ENCODE results near the gene KRTAP4-1. TPM values are rescaled to one million over a fixed set of nuclear protein-coding genes. Genes with fewer than 3 reads are reported as not detected.
"Not testable (repeated sequence)": the region's sequence is repeated elsewhere in the genome, so short reads cannot be mapped to it uniquely, and the experiment has no call there.

The KRTAP4-1 gene
- not detected in 2 replicates for total RNA-seq (2021)
- Bru-seq, nascent RNA: not detected
- not detected for BruChase-seq, experiment 1, labeled RNA remaining after a 2-hour chase
- BruChase-seq, experiment 2, labeled RNA remaining after a 6-hour chase: not detected
- long read RNA-seq: 0 reads

DNA sequence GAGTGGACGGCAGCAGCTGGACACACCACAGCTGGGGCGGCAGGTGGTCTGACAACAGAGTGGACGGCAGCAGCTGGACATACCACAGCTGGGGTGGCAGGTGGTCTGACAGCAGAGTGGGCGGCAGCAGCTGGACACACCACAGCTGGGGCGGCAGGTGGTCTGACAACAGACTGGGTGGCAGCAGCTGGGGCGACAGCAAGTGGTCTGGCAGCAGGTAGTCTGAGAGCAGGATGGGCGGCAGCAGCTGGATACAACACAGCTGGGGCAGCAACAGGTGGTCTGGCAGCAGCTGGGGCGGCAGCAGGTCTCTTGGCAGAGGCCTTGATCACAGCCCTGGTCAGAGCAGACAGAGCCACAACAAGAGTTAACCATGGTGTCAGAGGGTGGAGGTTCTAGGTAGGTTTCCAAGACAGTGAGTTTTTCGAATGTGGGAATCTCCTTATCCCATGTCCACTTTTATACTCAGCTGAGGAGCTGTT, at the start of gene KRTAP4-1:
Gene KRTAP4-1, minus strand, starts transcription at position 432 of the 482 bp plus-strand sequence. Its CDS starts 57 bp downstream, at position 375.
- H3K27ac ChIP-seq: no peak within 1 kb of the TSS
- no peak for DNase-seq
- no peaks in the 10 kb centered on the region for H3K9me3 ChIP-seq (ENCODE audit: insufficient read depth, low read depth)
- no peak within 1 kb of the TSS for H3K4me2 ChIP-seq
- H3K79me2 ChIP-seq (ENCODE audit: low read depth): no peaks in the 10 kb centered on the region
- no peak within 1 kb of the TSS for H2AFZ ChIP-seq
- H4K20me1 ChIP-seq (ENCODE audit: insufficient read depth): no peaks in the 10 kb centered on the region
- no TSS peak for BruUV-seq (replicated peaks)
- no peaks in the 10 kb centered on the region for H3K36me3 ChIP-seq (ENCODE audit: low read depth)
- H3K9me2 ChIP-seq (ENCODE audit: insufficient read depth): no peaks in the 10 kb centered on the region
- TF ChIP-seq EZH2 (IDR thresholded peaks at IDR 0.05; ENCODE audit: low read depth): no peak
- TF ChIP-seq, protein P1, sequence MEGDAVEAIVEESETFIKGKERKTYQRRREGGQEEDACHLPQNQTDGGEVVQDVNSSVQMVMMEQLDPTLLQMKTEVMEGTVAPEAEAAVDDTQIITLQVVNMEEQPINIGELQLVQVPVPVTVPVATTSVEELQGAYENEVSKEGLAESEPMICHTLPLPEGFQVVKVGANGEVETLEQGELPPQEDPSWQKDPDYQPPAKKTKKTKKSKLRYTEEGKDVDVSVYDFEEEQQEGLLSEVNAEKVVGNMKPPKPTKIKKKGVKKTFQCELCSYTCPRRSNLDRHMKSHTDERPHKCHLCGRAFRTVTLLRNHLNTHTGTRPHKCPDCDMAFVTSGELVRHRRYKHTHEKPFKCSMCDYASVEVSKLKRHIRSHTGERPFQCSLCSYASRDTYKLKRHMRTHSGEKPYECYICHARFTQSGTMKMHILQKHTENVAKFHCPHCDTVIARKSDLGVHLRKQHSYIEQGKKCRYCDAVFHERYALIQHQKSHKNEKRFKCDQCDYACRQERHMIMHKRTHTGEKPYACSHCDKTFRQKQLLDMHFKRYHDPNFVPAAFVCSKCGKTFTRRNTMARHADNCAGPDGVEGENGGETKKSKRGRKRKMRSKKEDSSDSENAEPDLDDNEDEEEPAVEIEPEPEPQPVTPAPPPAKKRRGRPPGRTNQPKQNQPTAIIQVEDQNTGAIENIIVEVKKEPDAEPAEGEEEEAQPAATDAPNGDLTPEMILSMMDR (conservative IDR thresholded peaks at IDR 0.05): no peak
- intact Hi-C loops (cut with micrococcal nuclease; ENCODE audit: unreplicated experiment): no loop called here
- H3K27me3 ChIP-seq (ENCODE audit: insufficient read depth, low read depth): no peaks in the 10 kb centered on the region
- ChIA-PET CTCF (no interaction called here), POLR2A (ENCODE audit: unreplicated experiment) (no interaction called here)
- H3K4me1 ChIP-seq (replicated peaks; ENCODE audit: insufficient read depth): no peaks in the 10 kb centered on the region
- no peak within 1 kb of the TSS for H3K4me3 ChIP-seq
- H3F3A ChIP-seq (ENCODE audit: insufficient read depth, low read depth): 0 out of 2 replicates have a peak, but pooled peaks cover 6% of the 10 kb centered on the region

DNA sequence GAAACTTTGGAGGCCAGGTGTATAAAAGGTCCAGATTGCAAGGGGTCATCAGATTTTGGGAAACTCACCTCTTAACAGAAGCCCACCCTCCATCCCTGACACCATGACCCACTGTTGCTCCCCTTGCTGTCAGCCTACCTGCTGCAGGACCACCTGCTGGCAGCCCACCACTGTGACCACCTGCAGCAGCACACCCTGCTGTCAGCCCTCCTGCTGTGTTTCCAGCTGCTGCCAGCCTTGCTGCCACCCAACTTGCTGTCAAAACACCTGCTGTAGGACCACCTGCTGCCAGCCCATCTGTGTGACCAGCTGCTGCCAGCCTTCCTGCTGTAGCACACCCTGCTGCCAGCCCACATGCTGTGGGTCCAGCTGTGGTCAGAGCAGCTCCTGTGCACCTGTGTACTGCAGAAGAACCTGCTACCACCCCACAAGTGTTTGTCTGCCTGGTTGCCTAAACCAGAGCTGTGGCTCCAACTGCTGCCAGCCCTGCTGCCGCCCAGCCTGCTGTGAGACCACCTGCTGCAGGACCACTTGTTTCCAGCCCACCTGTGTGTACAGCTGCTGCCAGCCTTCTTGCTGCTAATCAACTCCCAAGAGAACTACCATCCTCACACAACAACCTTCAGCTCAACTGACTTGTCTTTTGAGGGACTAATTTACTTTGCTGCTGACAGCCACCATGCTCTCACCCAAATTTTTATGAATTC, 47.8 kb upstream of the KRTAP4-1 start, which contains the start of gene KRTAP9-3:
Gene KRTAP9-3, plus strand, starts transcription at position 51 of the 707 bp plus-strand sequence. Its CDS starts 53 bp downstream, at position 104.
- DNase-seq; H4K20me1 ChIP-seq (ENCODE audit: insufficient read depth); H2AFZ ChIP-seq; H3K4me1 ChIP-seq (replicated peaks; ENCODE audit: insufficient read depth); H3K9me3 ChIP-seq (ENCODE audit: insufficient read depth, low read depth); H3F3A ChIP-seq (ENCODE audit: insufficient read depth, low read depth); H3K79me2 ChIP-seq (ENCODE audit: low read depth); H3K4me2 ChIP-seq; H3K4me3 ChIP-seq; H3K27me3 ChIP-seq (ENCODE audit: insufficient read depth, low read depth); intact Hi-C loops (cut with micrococcal nuclease; ENCODE audit: unreplicated experiment); H3K36me3 ChIP-seq (ENCODE audit: low read depth); H3K9me2 ChIP-seq (ENCODE audit: insufficient read depth); POLR2A ChIA-PET (ENCODE audit: unreplicated experiment); H3K27ac ChIP-seq; BruUV-seq (replicated peaks); CTCF ChIA-PET: not testable (repeated sequence)

DNA sequence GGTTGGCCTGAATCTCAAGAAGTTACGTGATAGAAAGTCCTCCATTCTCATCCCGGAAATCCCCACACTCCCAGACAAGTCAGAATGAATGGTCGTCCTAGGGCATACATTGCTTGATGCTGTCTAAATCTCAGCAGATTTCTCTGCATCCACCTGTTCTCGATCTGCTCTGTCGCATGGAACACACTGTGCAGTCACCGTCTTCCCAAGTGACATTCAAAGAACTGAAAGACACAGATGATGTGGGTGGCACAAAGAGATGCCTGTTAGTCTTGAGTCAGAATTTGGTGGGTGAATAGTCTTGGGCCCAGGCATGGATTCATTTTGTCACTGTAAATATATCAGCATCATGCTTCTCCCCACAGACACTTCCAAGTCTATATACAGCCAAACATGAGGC, 47.0 kb upstream of the KRTAP4-1 start:
- CTCF ChIA-PET: no interaction called here
- Histone ChIP-seq H3K4me2 (no peak overlapping the region), H3K9me3 (ENCODE audit: insufficient read depth, low read depth) (no peaks in the 10 kb centered on the region), H3K4me1 (replicated peaks; ENCODE audit: insufficient read depth) (no peaks in the 10 kb centered on the region), H3K36me3 (ENCODE audit: low read depth) (no peaks in the 10 kb centered on the region), H2AFZ (no peak overlapping the region), H3F3A (ENCODE audit: insufficient read depth, low read depth) (no peaks in the 10 kb centered on the region), H3K9me2 (ENCODE audit: insufficient read depth) (no peaks in the 10 kb centered on the region; the same call in 1 of the 2 replicates), H3K4me3 (no peak overlapping the region), H3K27ac (no peak overlapping the region), H4K20me1 (ENCODE audit: insufficient read depth) (no peaks in the 10 kb centered on the region), H3K27me3 (ENCODE audit: insufficient read depth, low read depth) (no peaks in the 10 kb centered on the region), H3K79me2 (ENCODE audit: low read depth) (no peaks in the 10 kb centered on the region)
- DNase-seq: no peak
- TF ChIP-seq, protein P1 (conservative IDR thresholded peaks at IDR 0.05): no peak
- TF ChIP-seq EZH2 (IDR thresholded peaks at IDR 0.05; ENCODE audit: low read depth): no peak
- POLR2A ChIA-PET (ENCODE audit: unreplicated experiment): no interaction called here
- intact Hi-C loops (cut with micrococcal nuclease; ENCODE audit: unreplicated experiment): no loop called here
- no TSS peak for BruUV-seq (replicated peaks)

All from PC-9 (cell line).